GM12874 (cell line): Measurements from ENCODE around the gene CACNA1C.

Experiments used
- CTCF ChIP-seq: IDR thresholded peaks from 2 replicates; pipeline ENCODE4 v1.5.1; 2011; ENCODE audit warnings: low read depth, mild to moderate bottlenecking, control low read depth, low read length, moderate library complexity; ENCODE audit not compliant: insufficient read depth

CACNA1C gene

DNA sequence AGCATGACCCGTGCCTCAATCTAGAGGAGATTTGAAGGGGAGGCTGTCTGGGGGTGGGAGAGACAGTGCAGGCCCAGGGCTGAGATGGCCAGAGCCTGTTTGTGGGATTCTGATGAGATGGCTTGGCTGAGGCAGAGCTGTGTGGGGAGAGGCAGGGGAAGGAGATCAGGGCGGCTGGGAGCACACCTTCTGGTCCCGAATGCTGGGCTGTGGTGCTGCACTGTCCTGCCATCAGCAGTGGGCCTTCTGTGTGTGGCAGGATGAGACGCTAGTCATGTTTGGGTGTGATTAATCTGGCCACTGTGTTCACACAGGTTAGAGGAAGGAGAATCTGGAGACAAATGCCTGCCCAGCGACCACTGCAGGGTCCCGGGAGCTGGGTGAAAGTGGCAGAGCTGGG is 300.9 kb downstream of the CACNA1C start:
- no peak for TF ChIP-seq CTCF

- TF ChIP-seq CTCF, result no peak
Observed at GRCh38 chr12:2354151-2354991, 301.6 kb downstream of the CACNA1C start.

DNA sequence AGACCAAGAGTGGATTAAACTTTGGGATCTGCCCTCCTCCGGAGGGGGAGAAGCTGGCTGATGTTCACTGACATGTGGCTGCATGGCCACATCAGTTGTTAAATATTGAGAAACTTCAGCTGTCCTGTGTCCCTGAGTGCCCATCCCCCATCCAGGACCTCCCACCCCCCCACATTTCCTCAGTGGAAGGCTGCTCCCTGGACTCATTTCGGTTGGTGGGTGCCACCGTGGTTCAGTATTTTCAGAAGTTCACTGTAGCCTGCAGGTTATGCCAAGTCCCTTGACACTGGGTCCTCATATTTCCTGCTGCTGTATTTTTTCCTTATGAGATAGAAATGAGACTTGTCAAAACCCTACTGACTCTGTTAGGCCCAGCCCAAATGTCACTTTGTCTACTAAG is 302.4 kb downstream of the CACNA1C start:
- no peak for TF ChIP-seq CTCF

GRCh38 chr12:2355604-2356003 is 302.8 kb downstream of the CACNA1C start:
- no peak for TF ChIP-seq CTCF

DNA sequence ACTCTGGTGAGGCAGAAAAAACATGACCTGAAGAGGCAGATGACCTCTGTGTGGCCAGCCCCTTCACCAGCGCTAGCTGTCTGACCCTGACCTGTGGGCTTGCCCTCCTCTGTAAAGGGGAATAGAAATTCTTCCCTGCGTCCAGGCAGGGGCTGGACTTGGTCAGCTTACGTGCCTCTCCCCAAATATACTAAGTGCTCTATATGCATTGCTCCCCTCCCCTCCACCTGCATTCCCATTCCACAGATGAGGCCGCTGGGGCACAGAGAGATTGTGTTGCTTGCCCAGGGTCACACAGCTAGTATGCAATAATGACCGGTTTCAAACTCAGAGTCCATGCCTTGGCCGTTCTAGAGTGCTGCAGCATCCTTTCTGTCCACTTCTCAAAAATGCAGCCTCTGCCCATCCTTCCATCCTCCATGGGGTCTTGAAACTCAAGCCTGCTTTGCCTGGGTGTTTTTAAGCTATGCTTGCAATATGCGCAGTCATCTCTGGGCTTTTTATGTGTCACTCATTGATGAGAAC is 303.9 kb downstream of the CACNA1C start:
- TF ChIP-seq CTCF, result no peak

DNA sequence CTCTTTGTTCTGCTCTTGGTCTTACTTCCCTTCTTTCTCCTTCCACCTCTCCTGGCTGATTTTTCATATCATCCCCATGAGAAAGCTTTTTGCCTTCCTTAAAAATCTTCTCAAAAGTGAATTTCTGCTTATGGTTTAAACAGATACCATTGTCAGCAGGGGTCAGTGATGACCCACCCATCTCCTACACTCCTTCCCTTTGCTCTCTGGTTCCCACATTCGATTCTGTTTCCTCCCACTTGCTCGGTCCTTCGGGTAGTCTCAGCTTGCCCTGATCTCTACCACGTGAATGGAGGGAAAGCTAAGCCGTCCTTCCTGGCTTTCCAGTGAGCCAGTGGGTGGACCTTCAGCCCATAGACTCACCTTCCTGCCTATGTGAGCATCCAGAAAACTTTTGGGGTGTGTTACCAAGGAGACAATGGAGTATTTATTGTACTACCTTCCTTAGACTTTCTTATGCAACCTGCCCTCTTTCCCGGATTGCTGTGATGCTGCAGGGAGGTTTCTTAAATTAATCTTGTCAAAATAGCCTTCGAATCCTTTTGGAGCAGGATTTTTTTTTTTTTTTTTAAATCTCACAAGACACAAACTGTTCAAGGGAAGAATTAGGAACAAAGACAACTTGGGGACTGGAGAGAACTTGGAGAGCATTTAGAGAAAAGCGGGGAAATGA is 306.3 kb downstream of the CACNA1C start:
- TF ChIP-seq CTCF, result no peak
